ENCODE data around the gene SUCO. TPM values are rescaled to one million over a fixed set of nuclear protein-coding genes. Genes with fewer than 3 reads are reported as not detected.

The SUCO gene
- total and polyA plus RNA-seq, 2 experiments from 2014 or later = 18.0 to 49.8 TPM

GRCh38 chr1:172647110-172647564, 114.2 kb downstream of the SUCO start:
- no peaks in the 10 kb centered on the region for H3K36me3 ChIP-seq (ENCODE audit: insufficient read depth)
- Mint-ChIP-seq H3K27me3 (ENCODE audit: insufficient read depth, low read depth, poor library complexity) (no peaks in the 10 kb centered on the region), H3K4me1 (no peaks in the 10 kb centered on the region; the same call in 2 of the 3 replicates), H3K36me3 (ENCODE audit: low read depth) (no peaks in the 10 kb centered on the region), H3K4me3 (no peak overlapping the region), H3K27ac (no peak overlapping the region), H3K9me3 (no peaks in the 10 kb centered on the region)
- no peaks in the 10 kb centered on the region for H3F3A ChIP-seq (replicated peaks; ENCODE audit: low read depth)
- TF ChIP-seq, protein P1, sequence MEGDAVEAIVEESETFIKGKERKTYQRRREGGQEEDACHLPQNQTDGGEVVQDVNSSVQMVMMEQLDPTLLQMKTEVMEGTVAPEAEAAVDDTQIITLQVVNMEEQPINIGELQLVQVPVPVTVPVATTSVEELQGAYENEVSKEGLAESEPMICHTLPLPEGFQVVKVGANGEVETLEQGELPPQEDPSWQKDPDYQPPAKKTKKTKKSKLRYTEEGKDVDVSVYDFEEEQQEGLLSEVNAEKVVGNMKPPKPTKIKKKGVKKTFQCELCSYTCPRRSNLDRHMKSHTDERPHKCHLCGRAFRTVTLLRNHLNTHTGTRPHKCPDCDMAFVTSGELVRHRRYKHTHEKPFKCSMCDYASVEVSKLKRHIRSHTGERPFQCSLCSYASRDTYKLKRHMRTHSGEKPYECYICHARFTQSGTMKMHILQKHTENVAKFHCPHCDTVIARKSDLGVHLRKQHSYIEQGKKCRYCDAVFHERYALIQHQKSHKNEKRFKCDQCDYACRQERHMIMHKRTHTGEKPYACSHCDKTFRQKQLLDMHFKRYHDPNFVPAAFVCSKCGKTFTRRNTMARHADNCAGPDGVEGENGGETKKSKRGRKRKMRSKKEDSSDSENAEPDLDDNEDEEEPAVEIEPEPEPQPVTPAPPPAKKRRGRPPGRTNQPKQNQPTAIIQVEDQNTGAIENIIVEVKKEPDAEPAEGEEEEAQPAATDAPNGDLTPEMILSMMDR (conservative IDR thresholded peaks at IDR 0.05; ENCODE audit: low read depth in 2 of 2) = peak; percentile 24 to 51; a peak in 3 of 4 replicates
- TF ChIP-seq ZNF114 (CRISPR knock-in tag; IDR thresholded peaks at IDR 0.05) = no peak
- no peak overlapping the region for H3K4me3 ChIP-seq
- H3K79me2 ChIP-seq (replicated peaks; ENCODE audit: insufficient read depth) = no peaks in the 10 kb centered on the region
- no peak overlapping the region for H3K4me2 ChIP-seq
- DNase-seq (ENCODE audit: low spot score) (peak; percentile 27), ATAC-seq (no peak)
- no peaks in the 10 kb centered on the region for H3K9me2 ChIP-seq (ENCODE audit: insufficient read depth)
- H3K4me1 ChIP-seq (ENCODE audit: insufficient read depth) = no peaks in the 10 kb centered on the region
- H2AFZ ChIP-seq = no peak overlapping the region
- H3K27ac ChIP-seq (ENCODE audit: low read depth) = no peak overlapping the region
- no peaks in the 10 kb centered on the region for H4K20me1 ChIP-seq (replicated peaks; ENCODE audit: insufficient read depth)
- H3K27me3 ChIP-seq (ENCODE audit: insufficient read depth) = no peaks in the 10 kb centered on the region

GRCh38 chr1:172647987-172648386, 115.0 kb downstream of the SUCO start:
- no peaks in the 10 kb centered on the region for H3K36me3 ChIP-seq (ENCODE audit: insufficient read depth)
- ATAC-seq = no peak
- H3K4me1 Mint-ChIP-seq = no peaks in the 10 kb centered on the region; the same call in 2 of the 3 replicates
- no peak overlapping the region for H3K4me3 ChIP-seq
- no peak for DNase-seq (ENCODE audit: low spot score)
- no peaks in the 10 kb centered on the region for H3K9me3 Mint-ChIP-seq
- H2AFZ ChIP-seq = no peak overlapping the region
- H3K79me2 ChIP-seq (replicated peaks; ENCODE audit: insufficient read depth) = no peaks in the 10 kb centered on the region
- H3K36me3 Mint-ChIP-seq (ENCODE audit: low read depth) = no peaks in the 10 kb centered on the region
- H3F3A ChIP-seq (replicated peaks; ENCODE audit: low read depth) = no peaks in the 10 kb centered on the region
- H3K27me3 Mint-ChIP-seq (ENCODE audit: insufficient read depth, low read depth, poor library complexity) = peaks cover under 1% of the 10 kb centered on the region
- H3K4me3 Mint-ChIP-seq = no peak overlapping the region
- no peak for TF ChIP-seq ZNF331 (CRISPR knock-in tag; IDR thresholded peaks at IDR 0.05; ENCODE audit: low read depth)
- TF ChIP-seq CREB1 (CRISPR knock-in tag; IDR thresholded peaks at IDR 0.05; ENCODE audit: low read depth) = no peak
- no peak for TF ChIP-seq STAT1 (IDR thresholded peaks at IDR 0.05; ENCODE audit: unreplicated experiment)
- no peak for TF ChIP-seq ZNF114 (CRISPR knock-in tag; IDR thresholded peaks at IDR 0.05)
- TF ChIP-seq ETS1 (IDR thresholded peaks at IDR 0.05) = no peak
- TF ChIP-seq, protein P1 (conservative IDR thresholded peaks at IDR 0.05; ENCODE audit: low read depth in 2 of 2) = no peak
- no peak for TF ChIP-seq EZH2phosphoT487 (IDR thresholded peaks at IDR 0.05; ENCODE audit: unreplicated experiment)
- TF ChIP-seq EZH2 (IDR thresholded peaks at IDR 0.05; ENCODE audit: low read depth, unreplicated experiment) = no peak
- TF ChIP-seq NANOG (IDR thresholded peaks at IDR 0.05; ENCODE audit: borderline replicate concordance) = no peak
- TF ChIP-seq REST (IDR thresholded peaks at IDR 0.05; ENCODE audit: unreplicated experiment) = no peak
- no peak for TF ChIP-seq POLR2AphosphoS5 (IDR thresholded peaks at IDR 0.05; ENCODE audit: low read depth)
- TF ChIP-seq JUNB (IDR thresholded peaks at IDR 0.05; ENCODE audit: unreplicated experiment) = no peak
- H3K27ac ChIP-seq (ENCODE audit: low read depth) = no peak overlapping the region
- no peaks in the 10 kb centered on the region for H3K4me1 ChIP-seq (ENCODE audit: insufficient read depth)
- H3K27ac Mint-ChIP-seq = no peak overlapping the region
- no peak overlapping the region for H3K4me2 ChIP-seq
- no peaks in the 10 kb centered on the region for H3K9me2 ChIP-seq (ENCODE audit: insufficient read depth)
- no peaks in the 10 kb centered on the region for H3K27me3 ChIP-seq (ENCODE audit: insufficient read depth)
- H4K20me1 ChIP-seq (replicated peaks; ENCODE audit: insufficient read depth) = no peaks in the 10 kb centered on the region
